AG09309 (cell line): ENCODE data around the gene RBMS1.

Experiments used
- DNase-seq: peaks from one replicate; pipeline ENCODE4 v3.0.0-alpha.2; 2010; ENCODE audit warnings: low read depth
- H3K4me3 ChIP-seq: 2 replicates; pipeline ENCODE4 v1.5.1; 2011; ENCODE audit warnings: mild to moderate bottlenecking, low read depth, low read length, moderate library complexity; ENCODE audit not compliant: control insufficient read depth
- CTCF ChIP-seq: IDR thresholded peaks from 2 replicates; pipeline ENCODE4 v1.5.1; 2011; ENCODE audit warnings: mild to moderate bottlenecking, low read depth, low read length, inconsistent platforms; ENCODE audit not compliant: insufficient read depth, control insufficient read depth; ENCODE audit errors: missing control alignments

The RBMS1 gene

GRCh38 chr2:160479269-160479668 is 14.3 kb downstream of the RBMS1 start:
- TF ChIP-seq CTCF: no peak
- no peak overlapping the region for H3K4me3 ChIP-seq
- DNase-seq: no peak

GRCh38 chr2:160478660-160479059 is 14.9 kb downstream of the RBMS1 start:
- no peak for DNase-seq
- no peak for TF ChIP-seq CTCF
- no peak overlapping the region for H3K4me3 ChIP-seq

- DNase-seq: no peak
- TF ChIP-seq CTCF: no peak
- no peak overlapping the region for H3K4me3 ChIP-seq
These were observed 16.6 kb downstream of the RBMS1 start for GRCh38 chr2:160477032-160477431.

- no peak for TF ChIP-seq CTCF
- no peak for DNase-seq
- H3K4me3 ChIP-seq: no peak overlapping the region
These were observed 18.5 kb downstream of the RBMS1 start for GRCh38 chr2:160474891-160475787.

- no peak for TF ChIP-seq CTCF
- no peak overlapping the region for H3K4me3 ChIP-seq
- no peak for DNase-seq
These were observed 19.3 kb downstream of the RBMS1 start for GRCh38 chr2:160474319-160474645.

GRCh38 chr2:160473468-160474318 is 19.9 kb downstream of the RBMS1 start:
- no peak for TF ChIP-seq CTCF
- no peak for DNase-seq
- no peak overlapping the region for H3K4me3 ChIP-seq
